Liver (tissue), 9 donors: ENCODE measurements around the gene GRM1. TPM values are rescaled to one million over a fixed set of nuclear protein-coding genes. Genes with fewer than 3 reads are reported as not detected.

Source experiments
- DNase-seq: peaks from one replicate; pipeline ENCODE4 v3.0.0-alpha.2; 2017; ENCODE audit warnings: low spot score
- H3K27ac ChIP-seq, 2 donors: one replicate each; pipeline ENCODE4 v1.7.0; 2013; ENCODE audit warnings: inconsistent platforms in 2 of 2, low read length in 2 of 2, control low read depth in 1 of 2, low read depth in 1 of 2, mild to moderate bottlenecking in 1 of 2
- H3K27me3 ChIP-seq, 4 donors: one replicate each; pipeline versions ENCODE4 v1.6.1 to v1.7.0; 2013; ENCODE audit warnings: low read length in 3 of 4, inconsistent platforms in 1 of 4, mild to moderate bottlenecking in 1 of 4, moderate library complexity in 1 of 4; ENCODE audit not compliant: control insufficient read depth in 4 of 4, insufficient read depth in 4 of 4
- H3K36me3 ChIP-seq, 4 donors: one replicate each; pipeline versions ENCODE4 v1.6.1 to v1.7.0; 2013; ENCODE audit warnings: low read length in 3 of 4, mild to moderate bottlenecking in 3 of 4, low read depth in 1 of 4, moderate library complexity in 1 of 4; ENCODE audit not compliant: control insufficient read depth in 4 of 4, insufficient read depth in 3 of 4
- H3K4me1 ChIP-seq, 4 donors: one replicate each; pipeline versions ENCODE4 v1.6.1 to v1.7.0; 2013; ENCODE audit warnings: low read length in 3 of 4, mild to moderate bottlenecking in 3 of 4, moderate library complexity in 1 of 4; ENCODE audit not compliant: control insufficient read depth in 4 of 4, insufficient read depth in 4 of 4
- H3K4me3 ChIP-seq, 3 donors: one replicate each; pipeline versions ENCODE4 v1.6.1 to v1.7.0; 2013; ENCODE audit warnings: low read length in 3 of 3, control low read depth in 1 of 3, low read depth in 1 of 3, mild to moderate bottlenecking in 1 of 3
- H3K9ac ChIP-seq, 2 donors: one replicate each; pipeline ENCODE4 v1.7.0; 2013; ENCODE audit warnings: low read length in 2 of 2, mild to moderate bottlenecking in 2 of 2, moderate library complexity in 2 of 2, control low read depth in 1 of 2, low read depth in 1 of 2
- H3K9me3 ChIP-seq, 4 donors: one replicate each; pipeline versions ENCODE4 v1.6.1 to v1.7.0; 2013; ENCODE audit warnings: low read length in 3 of 4; ENCODE audit not compliant: control insufficient read depth in 4 of 4
- ATF3 ChIP-seq: IDR thresholded peaks from 2 replicates; pipeline ENCODE4 v1.6.1; 2016; ENCODE audit warnings: antibody characterized with exemption
- CTCF ChIP-seq: fragments of 150-350 bp; IDR thresholded peaks from 2 replicates; pipeline ENCODE4 v1.5.1; 2017; ENCODE audit warnings: improper control_type of control experiment, low read depth, low read length; ENCODE audit not compliant: missing input control
- EGR1 ChIP-seq, 2 donors: IDR thresholded peaks; 2 replicates each; pipeline ENCODE4 v1.6.1; 2016 to 2018; ENCODE audit warnings: antibody characterized with exemption in 2 of 2, low read depth in 2 of 2
- FOXA1 ChIP-seq: IDR thresholded peaks from 2 replicates; pipeline ENCODE4 v1.6.1; 2016; ENCODE audit warnings: antibody characterized with exemption
- GABPA ChIP-seq, 2 donors: IDR thresholded peaks in 1 of 2; conservative IDR thresholded peaks in 1 of 2; 2 replicates each; pipeline ENCODE4 v1.6.1; 2016; ENCODE audit warnings: antibody characterized with exemption in 2 of 2, mild to moderate bottlenecking in 1 of 2, moderate library complexity in 1 of 2
- HNF4A ChIP-seq, 2 donors: conservative IDR thresholded peaks; 2 replicates each; pipeline ENCODE4 v1.6.1; 2016; ENCODE audit warnings: antibody characterized with exemption in 2 of 2, mild to moderate bottlenecking in 2 of 2
- HNF4G ChIP-seq: IDR thresholded peaks from 2 replicates; pipeline ENCODE4 v1.6.1; 2016; ENCODE audit warnings: antibody characterized with exemption
- JUND ChIP-seq, 2 donors: IDR thresholded peaks; 2 replicates each; pipeline ENCODE4 v1.6.1; 2016; ENCODE audit warnings: antibody characterized with exemption in 2 of 2
- MAX ChIP-seq: IDR thresholded peaks from 2 replicates; pipeline ENCODE4 v1.6.1; 2016; ENCODE audit warnings: antibody characterized with exemption
- RAD21 ChIP-seq, 2 donors: IDR thresholded peaks; 2 replicates each; pipeline ENCODE4 v1.6.1; 2016; ENCODE audit warnings: antibody characterized with exemption in 2 of 2, mild to moderate bottlenecking in 2 of 2
- REST ChIP-seq: IDR thresholded peaks from 2 replicates; pipeline ENCODE4 v1.6.1; 2016; ENCODE audit warnings: antibody characterized with exemption, mild to moderate bottlenecking
- RXRA ChIP-seq, 2 donors: IDR thresholded peaks; 2 replicates each; pipeline ENCODE4 v1.6.1; 2017 to 2018; ENCODE audit warnings: antibody characterized with exemption in 2 of 2, mild to moderate bottlenecking in 1 of 2
- SP1 ChIP-seq: IDR thresholded peaks from 2 replicates; pipeline ENCODE4 v1.6.1; 2018; ENCODE audit warnings: antibody characterized with exemption, mild to moderate bottlenecking
- YY1 ChIP-seq: IDR thresholded peaks from 2 replicates; pipeline ENCODE4 v1.6.1; 2016; ENCODE audit warnings: antibody characterized with exemption, mild to moderate bottlenecking
- ZBTB33 ChIP-seq: IDR thresholded peaks from 2 replicates; pipeline ENCODE4 v1.6.1; 2016; ENCODE audit warnings: antibody characterized with exemption
- WGBS: extraction: QIAGEN DNeasy Blood & Tissue Kit; methylation state at CpG from one replicate; pipeline ENCODE4 v1.1.7; 2013; 5-methylcytosine and 5-hydroxymethylcytosine counted together
- polyA plus RNA-seq, 2 donors: library from polyadenylated mRNA; stranded (reverse) in 1 of 2; unstranded in 1 of 2; fragments of 200-250 nt in 1 of 2; fragments of >200 nt in 1 of 2; fragmentation: Nextera tagmentation in 1 of 2; extraction: Ambion mirVana in 1 of 2; gene quantifications; one replicate each; pipeline versions ENCODE4 v1.2.1 to v1.2.3, GENCODE V29; 2013 to 2015
- total RNA-seq, 2 donors: library from RNA; depleted of rRNA; stranded (reverse); fragments of >200 nt; gene quantifications; one replicate each; pipeline ENCODE4 v1.2.3, GENCODE V29; 2014
- donor health status: healthy.
- donor health status: healthy.
- donor health status: healthy.
- donor health status: healthy.
- donor health status: healthy.

GRM1 gene
- total and polyA plus RNA-seq, 4 donors: under 0.01 to 0.05 (median 0.01) TPM; not detected in 1

GRCh38 chr6:146408583-146408982, 379.7 kb downstream of the GRM1 start (continued):
- TF ChIP-seq ATF3: no peak

- 73% methylated on average over 2 of the region's 2 CpGs for WGBS
- no peaks in the 10 kb centered on the region for H3K4me1 ChIP-seq
- H3K9me3 ChIP-seq: peaks cover 0 to 4% (median 1%) of the 10 kb centered on the region in 4 donors
- H3K36me3 ChIP-seq: no peaks in the 10 kb centered on the region
- no peak for DNase-seq
- no peak for TF ChIP-seq RAD21 (IDR thresholded peaks at IDR 0.05)
- TF ChIP-seq YY1: no peak
- TF ChIP-seq EGR1 (IDR thresholded peaks at IDR 0.05; ENCODE audit: low read depth in 2 of 2): no peak
- no peak for TF ChIP-seq SP1
- no peak for TF ChIP-seq REST
- TF ChIP-seq FOXA1: no peak
- no peak for TF ChIP-seq MAX
- no peak for TF ChIP-seq GABPA (IDR thresholded peaks at IDR 0.05 in 1 of 2, conservative IDR thresholded peaks at IDR 0.05 in 1 of 2)
- TF ChIP-seq JUND (IDR thresholded peaks at IDR 0.05): no peak
- TF ChIP-seq HNF4A (conservative IDR thresholded peaks at IDR 0.05): no peak
- TF ChIP-seq HNF4G: no peak
- no peak for TF ChIP-seq ZBTB33
- no peak for TF ChIP-seq RXRA (IDR thresholded peaks at IDR 0.05)
- TF ChIP-seq CTCF: no peak
- H3K4me3 ChIP-seq: no peak overlapping the region
- H3K27me3 ChIP-seq: no peaks in the 10 kb centered on the region
- H3K9ac ChIP-seq: no peak overlapping the region
- no peak overlapping the region for H3K27ac ChIP-seq
Measured at GRCh38 chr6:146410851-146411595, 382.2 kb downstream of the GRM1 start.
